SK-N-SH (cell line): ENCODE results near the gene R3HCC1L. TPM values are rescaled to one million over a fixed set of nuclear protein-coding genes. Genes with fewer than 3 reads are reported as not detected.

ENCODE experiments used
- CTCF ChIA-PET: fragments of 300-600, 350-600 bp; formaldehyde crosslinking; extraction: SDS; loops from one replicate; lab custom pipeline; 2021; lab: Yijun Ruan, JAX
- POLR2A ChIA-PET: fragments of 350-600 bp; sonication (Branson Sonifier 250); formaldehyde crosslinking; extraction: SDS; loops from one replicate; lab custom pipeline; 2020; ENCODE audit warnings: antibody characterized with exemption, inconsistent platforms; lab: Yijun Ruan, JAX
- DNase-seq: peaks from one replicate; pipeline ENCODE4 v3.0.0; 2012
- H2AFZ ChIP-seq: fragments of 200-600 bp; sonication (generic); 2 replicates; pipeline ENCODE4 v1.8.1; 2016; ENCODE audit warnings: antibody characterized with exemption, mild to moderate bottlenecking, low read depth
- H3F3A ChIP-seq: fragments of 200-600 bp; sonication (generic); replicated peaks from 2 replicates; pipeline ENCODE3; 2016; ENCODE audit warnings: antibody characterized with exemption, mild to moderate bottlenecking; ENCODE audit not compliant: insufficient read depth
- H3K27ac ChIP-seq, 2 experiments: fragments of 200-500 bp in 1 of 2; fragments of 200-600 bp in 1 of 2; sonication (Bioruptor generic) in 1 of 2; sonication (generic), shearing (Covaris generic) in 1 of 2; 2 replicates each; pipeline versions ENCODE4 v1.5.1 to v1.6.1; 2014 to 2016; ENCODE audit warnings: low read depth in 2 of 2, inconsistent platforms in 1 of 2, low read length in 1 of 2, mild to moderate bottlenecking in 1 of 2, mixed read lengths in 1 of 2
- H3K27me3 ChIP-seq: fragments of 200-600 bp; sonication (generic), shearing (Covaris generic); 2 replicates; pipeline ENCODE4 v1.6.1; 2016; ENCODE audit warnings: mixed run types; ENCODE audit not compliant: insufficient read depth
- H3K36me3 ChIP-seq, 2 experiments: fragments of 200-500 bp in 1 of 2; fragments of 200-600 bp in 1 of 2; sonication (Bioruptor generic) in 1 of 2; sonication (generic) in 1 of 2; replicated peaks in 1 of 2; 2 replicates each; pipeline versions ENCODE3 to v1.5.1; 2014 to 2016; ENCODE audit warnings: low read length in 1 of 2, mild to moderate bottlenecking in 1 of 2; ENCODE audit not compliant: insufficient read depth in 2 of 2, control insufficient read depth in 1 of 2
- H3K4me1 ChIP-seq, 2 experiments: fragments of 200-500 bp in 1 of 2; fragments of 200-600 bp in 1 of 2; sonication (Bioruptor generic) in 1 of 2; sonication (generic), shearing (Covaris generic) in 1 of 2; 2 replicates each; pipeline versions ENCODE4 v1.5.1 to v1.6.1; 2014 to 2016; ENCODE audit warnings: low read depth in 1 of 2, low read length in 1 of 2, mixed run types in 1 of 2; ENCODE audit not compliant: insufficient read depth in 2 of 2, control insufficient read depth in 1 of 2
- H3K4me2 ChIP-seq: fragments of 200-600 bp; sonication (generic), shearing (Covaris generic); 2 replicates; pipeline ENCODE4 v1.6.1; 2017; ENCODE audit warnings: mixed run types
- H3K4me3 ChIP-seq, 2 experiments: fragments of 200-500 bp in 1 of 2; fragments of 200-600 bp in 1 of 2; sonication (Bioruptor generic) in 1 of 2; sonication (generic), shearing (Covaris generic) in 1 of 2; 2 replicates each; pipeline versions ENCODE4 v1.5.1 to v1.8.1; 2014 to 2016; ENCODE audit warnings: low read depth in 2 of 2, inconsistent platforms in 1 of 2, low read length in 1 of 2, mild to moderate bottlenecking in 1 of 2, mixed read lengths in 1 of 2, moderate library complexity in 1 of 2
- H3K79me2 ChIP-seq: fragments of 200-600 bp; sonication (generic); 2 replicates; pipeline ENCODE4 v1.8.1; 2017; ENCODE audit warnings: mild to moderate bottlenecking; ENCODE audit not compliant: insufficient read depth
- H3K9ac ChIP-seq: fragments of 200-600 bp; sonication (generic); 2 replicates; pipeline ENCODE4 v1.6.1; 2017; ENCODE audit warnings: mixed run types
- H3K9me2 ChIP-seq: fragments of 200-600 bp; sonication (generic); 2 replicates; pipeline ENCODE4 v1.6.1; 2017; ENCODE audit warnings: mixed run types
- H3K9me3 ChIP-seq: fragments of 200-600 bp; sonication (generic); 2 replicates; pipeline ENCODE4 v1.6.1; 2017; ENCODE audit warnings: mixed run types, mild to moderate bottlenecking, moderate library complexity
- H4K20me1 ChIP-seq: fragments of 200-600 bp; sonication (generic); 2 replicates; pipeline ENCODE4 v1.6.1; 2017; ENCODE audit warnings: mild to moderate bottlenecking, mixed run types; ENCODE audit not compliant: insufficient read depth
- EP300 ChIP-seq, 2 experiments: IDR thresholded peaks; 2 replicates each; pipeline versions ENCODE4 v1.4.0 to v1.6.1; 2012; ENCODE audit warnings: borderline replicate concordance in 1 of 2, low read depth in 1 of 2, low read length in 1 of 2
- EZH2phosphoT487 ChIP-seq: fragments of 200-600 bp; sonication (generic); IDR thresholded peaks from 2 replicates; pipeline ENCODE4 v1.6.1; 2017; ENCODE audit warnings: low read depth, mixed run types, mild to moderate bottlenecking, antibody characterized with exemption, moderate library complexity, borderline replicate concordance
- FOSL2 ChIP-seq: IDR thresholded peaks from 2 replicates; pipeline ENCODE4 v1.4.0; 2012; ENCODE audit warnings: low read depth, mild to moderate bottlenecking, moderate library complexity, borderline replicate concordance
- FOXM1 ChIP-seq: IDR thresholded peaks from 2 replicates; pipeline ENCODE4 v1.4.0; 2012; ENCODE audit warnings: low read depth, mild to moderate bottlenecking
- GABPA ChIP-seq: IDR thresholded peaks from 2 replicates; pipeline ENCODE4 v1.4.0; 2012; ENCODE audit warnings: low read depth, mild to moderate bottlenecking
- GATA2 ChIP-seq: sonication (generic); formaldehyde crosslinking; IDR thresholded peaks from 2 replicates; pipeline ENCODE4 v1.5.0; 2020; ENCODE audit warnings: mild to moderate bottlenecking, missing genetic modification reagents
- MEF2A ChIP-seq: IDR thresholded peaks from 2 replicates; pipeline ENCODE4 v1.4.0; 2012; ENCODE audit warnings: low read depth, borderline replicate concordance
- MXI1 ChIP-seq: IDR thresholded peaks from 2 replicates; pipeline ENCODE4 v1.6.1; 2012; ENCODE audit warnings: mild to moderate bottlenecking, low read depth, low read length, improper control_type of control experiment
- RAD21 ChIP-seq: IDR thresholded peaks from 2 replicates; pipeline ENCODE4 v1.6.1; 2012; ENCODE audit warnings: mild to moderate bottlenecking, low read length
- RCOR1 ChIP-seq: fragments of 150-350 bp; IDR thresholded peaks from 2 replicates; pipeline ENCODE4 v1.6.1; 2017; ENCODE audit warnings: antibody characterized with exemption, low read length
- SIN3A ChIP-seq: IDR thresholded peaks from 2 replicates; pipeline ENCODE4 v1.6.1; 2012; ENCODE audit warnings: low read depth, mild to moderate bottlenecking, low read length, moderate library complexity, borderline replicate concordance
- TAF1 ChIP-seq: IDR thresholded peaks from 2 replicates; pipeline ENCODE4 v1.6.1; 2012; ENCODE audit warnings: low read depth, mild to moderate bottlenecking, low read length, moderate library complexity, borderline replicate concordance
- TEAD4 ChIP-seq: IDR thresholded peaks from 2 replicates; pipeline ENCODE4 v1.4.0; 2012; ENCODE audit warnings: mild to moderate bottlenecking, borderline replicate concordance; ENCODE audit not compliant: insufficient read depth
- YY1 ChIP-seq: IDR thresholded peaks from 2 replicates; pipeline ENCODE4 v1.4.0; 2012; ENCODE audit warnings: low read depth, mild to moderate bottlenecking
- WGBS: methylation state at CpG from one replicate; pipeline ENCODE4 v1.1.6; 2017; ENCODE audit warnings: low lambda C conversion rate; 5-methylcytosine and 5-hydroxymethylcytosine counted together
- polyA plus RNA-seq, 3 experiments: library from polyadenylated mRNA; depleted of rRNA; stranded (reverse); fragments of >200 nt; gene quantifications; 2 replicates each; pipeline ENCODE4 v1.2.3, GENCODE V29; 2012
- TF ChIP-seq, protein P1 (sequence below): fragments of 150-350 bp; IDR thresholded peaks from 2 replicates; pipeline ENCODE4 v1.6.1; 2017; ENCODE audit warnings: antibody characterized with exemption, low read length, low read depth, borderline replicate concordance
- TF ChIP-seq, protein P2 (sequence below): fragments of 200-600 bp; sonication (generic); IDR thresholded peaks from 2 replicates; pipeline ENCODE4 v1.6.1; 2017; ENCODE audit warnings: antibody characterized with exemption, mild to moderate bottlenecking, moderate library complexity
- TF ChIP-seq, protein P3 (sequence below): IDR thresholded peaks from 2 replicates; pipeline ENCODE4; 2012
- TF ChIP-seq, protein P4 (sequence below): fragments of 150-350 bp; IDR thresholded peaks from 2 replicates; pipeline ENCODE4 v1.6.1; 2016; ENCODE audit warnings: mild to moderate bottlenecking, low read depth, low read length

R3HCC1L gene
- polyA plus RNA-seq, 1 of the 3 experiments (the other 2 are of a cell fraction): 6.0 TPM

DNA sequence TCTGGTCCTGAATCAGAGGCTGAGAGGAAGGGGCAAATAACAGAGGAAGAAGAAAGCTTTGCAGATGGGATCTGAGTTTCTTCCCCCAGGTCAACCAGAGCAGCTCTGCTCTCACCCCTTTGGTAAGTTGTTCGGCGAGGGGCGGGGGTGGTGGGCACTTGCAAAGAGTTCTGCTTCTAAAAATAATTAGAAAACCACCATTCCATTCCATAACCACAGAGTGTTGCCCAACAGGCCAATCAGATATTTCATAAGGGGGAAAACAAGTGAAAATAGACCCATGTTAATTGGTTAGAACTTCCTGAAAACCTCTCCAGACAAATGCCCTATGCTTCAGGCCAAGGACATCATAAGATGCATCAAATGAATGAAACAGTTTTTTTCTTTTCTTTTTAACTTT is 43.6 kb upstream of the R3HCC1L start:
- no peak overlapping the region for H3K4me3 ChIP-seq
- no peak overlapping the region for H2AFZ ChIP-seq
- H4K20me1 ChIP-seq: no peaks in the 10 kb centered on the region
- H3K4me1 ChIP-seq: peaks cover 0 to 5% of the 10 kb centered on the region in 2 experiments; a peak in 2 of 4 replicates
- DNase-seq: no peak
- no peak overlapping the region for H3K4me2 ChIP-seq
- ChIA-PET CTCF (no interaction called here), POLR2A (no interaction called here)
- no peaks in the 10 kb centered on the region for H3K79me2 ChIP-seq
- H3K9me2 ChIP-seq: no peaks in the 10 kb centered on the region
- no peak overlapping the region for H3K9ac ChIP-seq
- H3K36me3 ChIP-seq: no peaks in the 10 kb centered on the region
- H3K27ac ChIP-seq: no peak overlapping the region
- no peaks in the 10 kb centered on the region for H3F3A ChIP-seq
- WGBS: 87% methylated on average over 3 of the region's 3 CpGs
- no peak for TF ChIP-seq GATA2 (CRISPR knock-in tag)
- TF ChIP-seq GABPA: no peak
- TF ChIP-seq TEAD4: no peak
- TF ChIP-seq, all 33 proteins: peak for 0
- Histone ChIP-seq H3K9me3 (no peaks in the 10 kb centered on the region), H3K27me3 (no peaks in the 10 kb centered on the region)

DNA sequence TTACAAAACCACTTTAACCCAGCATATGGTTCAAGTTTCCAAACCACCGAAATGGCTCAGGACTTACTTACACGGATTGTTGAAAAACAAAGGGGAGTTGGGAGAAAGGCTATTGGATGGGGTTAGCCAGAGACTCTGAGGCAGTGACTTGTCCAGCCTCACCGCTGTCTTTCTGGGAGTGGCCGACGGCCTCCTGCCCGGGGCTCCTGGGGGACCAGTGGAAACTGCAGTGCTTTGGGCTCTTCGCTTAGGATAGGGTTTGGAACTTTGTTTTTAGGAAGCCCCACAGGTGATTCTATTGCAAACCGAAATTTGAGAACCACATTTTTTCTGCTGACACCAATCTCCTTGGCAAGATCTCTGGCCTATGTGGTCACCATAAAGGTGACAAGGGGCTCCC is 38.1 kb upstream of the R3HCC1L start:
- Histone ChIP-seq H3K4me2 (no peak overlapping the region), H3K9ac (no peak overlapping the region), H4K20me1 (no peaks in the 10 kb centered on the region), H3K4me3 (no peak overlapping the region), H3K36me3 (no peaks in the 10 kb centered on the region), H3K27me3 (no peaks in the 10 kb centered on the region), H3K9me2 (no peaks in the 10 kb centered on the region), H3K27ac (no peak overlapping the region), H3F3A (no peaks in the 10 kb centered on the region), H3K79me2 (no peaks in the 10 kb centered on the region), H2AFZ (no peak overlapping the region), H3K4me1 (no peaks in the 10 kb centered on the region), H3K9me3 (no peaks in the 10 kb centered on the region)
- no peak for TF ChIP-seq EP300 (IDR thresholded peaks at IDR 0.05; ENCODE audit: borderline replicate concordance in 1 of 2, low read depth in 1 of 2, low read length in 1 of 2)
- no peak for TF ChIP-seq SIN3A
- TF ChIP-seq TAF1: no peak
- TF ChIP-seq, protein P1, sequence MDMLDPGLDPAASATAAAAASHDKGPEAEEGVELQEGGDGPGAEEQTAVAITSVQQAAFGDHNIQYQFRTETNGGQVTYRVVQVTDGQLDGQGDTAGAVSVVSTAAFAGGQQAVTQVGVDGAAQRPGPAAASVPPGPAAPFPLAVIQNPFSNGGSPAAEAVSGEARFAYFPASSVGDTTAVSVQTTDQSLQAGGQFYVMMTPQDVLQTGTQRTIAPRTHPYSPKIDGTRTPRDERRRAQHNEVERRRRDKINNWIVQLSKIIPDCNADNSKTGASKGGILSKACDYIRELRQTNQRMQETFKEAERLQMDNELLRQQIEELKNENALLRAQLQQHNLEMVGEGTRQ: no peak
- TF ChIP-seq GABPA: no peak
- no peak for TF ChIP-seq FOXM1
- no peak for TF ChIP-seq MEF2A
- no peak for TF ChIP-seq RCOR1
- no peak for TF ChIP-seq EZH2phosphoT487
- TF ChIP-seq RAD21: no peak
- POLR2A ChIA-PET: no interaction called here
- CTCF ChIA-PET: no interaction called here
- WGBS: 62% methylated on average over 8 of the region's 8 CpGs
- DNase-seq: no peak

DNA sequence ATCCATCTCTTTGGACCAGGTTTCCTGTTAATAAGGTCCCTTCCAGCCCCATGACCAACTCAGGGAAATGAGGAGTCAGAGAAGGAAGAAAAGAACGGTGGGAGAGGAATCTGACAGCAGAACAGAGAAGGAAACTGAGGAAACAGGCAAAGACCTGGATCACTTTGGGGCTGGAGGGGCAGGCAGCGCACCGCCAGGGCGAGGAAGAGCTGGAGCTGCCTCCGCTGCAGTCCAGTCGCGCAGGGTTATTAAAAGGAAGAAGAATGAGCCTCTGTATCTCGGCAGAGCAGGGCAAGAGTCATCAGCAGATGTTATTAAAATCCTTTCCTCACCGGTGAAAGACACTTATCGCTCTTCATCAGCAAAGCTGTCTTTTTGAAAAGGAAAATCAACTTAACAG is 37.7 kb upstream of the R3HCC1L start:
- Histone ChIP-seq H3K4me2 (no peak overlapping the region), H3K9ac (no peak overlapping the region), H3K27ac (no peak overlapping the region), H3K27me3 (no peaks in the 10 kb centered on the region), H3K9me3 (no peaks in the 10 kb centered on the region), H3K9me2 (no peaks in the 10 kb centered on the region), H4K20me1 (no peaks in the 10 kb centered on the region), H3K4me1 (no peaks in the 10 kb centered on the region), H3K79me2 (no peaks in the 10 kb centered on the region), H2AFZ (no peak overlapping the region), H3K4me3 (no peak overlapping the region), H3F3A (no peaks in the 10 kb centered on the region), H3K36me3 (no peaks in the 10 kb centered on the region)
- no peak for DNase-seq
- WGBS: 56% methylated on average over 10 of the region's 10 CpGs
- ChIA-PET POLR2A (no interaction called here), CTCF (no interaction called here)
- no peak for TF ChIP-seq MXI1
- TF ChIP-seq GATA2 (CRISPR knock-in tag): no peak
- TF ChIP-seq, protein P2, sequence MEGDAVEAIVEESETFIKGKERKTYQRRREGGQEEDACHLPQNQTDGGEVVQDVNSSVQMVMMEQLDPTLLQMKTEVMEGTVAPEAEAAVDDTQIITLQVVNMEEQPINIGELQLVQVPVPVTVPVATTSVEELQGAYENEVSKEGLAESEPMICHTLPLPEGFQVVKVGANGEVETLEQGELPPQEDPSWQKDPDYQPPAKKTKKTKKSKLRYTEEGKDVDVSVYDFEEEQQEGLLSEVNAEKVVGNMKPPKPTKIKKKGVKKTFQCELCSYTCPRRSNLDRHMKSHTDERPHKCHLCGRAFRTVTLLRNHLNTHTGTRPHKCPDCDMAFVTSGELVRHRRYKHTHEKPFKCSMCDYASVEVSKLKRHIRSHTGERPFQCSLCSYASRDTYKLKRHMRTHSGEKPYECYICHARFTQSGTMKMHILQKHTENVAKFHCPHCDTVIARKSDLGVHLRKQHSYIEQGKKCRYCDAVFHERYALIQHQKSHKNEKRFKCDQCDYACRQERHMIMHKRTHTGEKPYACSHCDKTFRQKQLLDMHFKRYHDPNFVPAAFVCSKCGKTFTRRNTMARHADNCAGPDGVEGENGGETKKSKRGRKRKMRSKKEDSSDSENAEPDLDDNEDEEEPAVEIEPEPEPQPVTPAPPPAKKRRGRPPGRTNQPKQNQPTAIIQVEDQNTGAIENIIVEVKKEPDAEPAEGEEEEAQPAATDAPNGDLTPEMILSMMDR: no peak
- TF ChIP-seq EZH2phosphoT487: no peak
- TF ChIP-seq YY1: no peak
- no peak for TF ChIP-seq FOSL2
- TF ChIP-seq SIN3A: no peak
- TF ChIP-seq, protein P3, sequence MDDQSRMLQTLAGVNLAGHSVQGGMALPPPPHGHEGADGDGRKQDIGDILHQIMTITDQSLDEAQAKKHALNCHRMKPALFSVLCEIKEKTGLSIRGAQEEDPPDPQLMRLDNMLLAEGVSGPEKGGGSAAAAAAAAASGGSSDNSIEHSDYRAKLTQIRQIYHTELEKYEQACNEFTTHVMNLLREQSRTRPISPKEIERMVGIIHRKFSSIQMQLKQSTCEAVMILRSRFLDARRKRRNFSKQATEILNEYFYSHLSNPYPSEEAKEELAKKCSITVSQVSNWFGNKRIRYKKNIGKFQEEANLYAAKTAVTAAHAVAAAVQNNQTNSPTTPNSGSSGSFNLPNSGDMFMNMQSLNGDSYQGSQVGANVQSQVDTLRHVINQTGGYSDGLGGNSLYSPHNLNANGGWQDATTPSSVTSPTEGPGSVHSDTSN: no peak
- TF ChIP-seq, protein P4, sequence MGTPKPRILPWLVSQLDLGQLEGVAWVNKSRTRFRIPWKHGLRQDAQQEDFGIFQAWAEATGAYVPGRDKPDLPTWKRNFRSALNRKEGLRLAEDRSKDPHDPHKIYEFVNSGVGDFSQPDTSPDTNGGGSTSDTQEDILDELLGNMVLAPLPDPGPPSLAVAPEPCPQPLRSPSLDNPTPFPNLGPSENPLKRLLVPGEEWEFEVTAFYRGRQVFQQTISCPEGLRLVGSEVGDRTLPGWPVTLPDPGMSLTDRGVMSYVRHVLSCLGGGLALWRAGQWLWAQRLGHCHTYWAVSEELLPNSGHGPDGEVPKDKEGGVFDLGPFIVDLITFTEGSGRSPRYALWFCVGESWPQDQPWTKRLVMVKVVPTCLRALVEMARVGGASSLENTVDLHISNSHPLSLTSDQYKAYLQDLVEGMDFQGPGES: no peak
